DMS53 treated with DMSO at 0.1 percent for 48 hours (cell line): Measurements from ENCODE around the gene DENND6B.

Experiments used
- DNase-seq: peaks from one replicate; lab custom pipeline; 2025; ENCODE audit not compliant: unreplicated experiment; lab: John Stamatoyannopoulos, UW

DENND6B gene

GRCh38 chr22:50316114-50317065 lies 10.4 kb downstream of the DENND6B start:
- no peak for DNase-seq

- DNase-seq: no peak
Observed at GRCh38 chr22:50315289-50316113, 11.3 kb downstream of the DENND6B start.

- peak; percentile 62 for DNase-seq
Observed at GRCh38 chr22:50314455-50315288, 12.1 kb downstream of the DENND6B start.

GRCh38 chr22:50314081-50314454 lies 12.7 kb downstream of the DENND6B start:
- no peak for DNase-seq

- DNase-seq: no peak
Observed at GRCh38 chr22:50313600-50313999, 13.2 kb downstream of the DENND6B start.

GRCh38 chr22:50313021-50313420 lies 13.8 kb downstream of the DENND6B start:
- no peak for DNase-seq

GRCh38 chr22:50312371-50312770 lies 14.4 kb downstream of the DENND6B start:
- DNase-seq: no peak

GRCh38 chr22:50311606-50312351 lies 15.0 kb downstream of the DENND6B start:
- no peak for DNase-seq

GRCh38 chr22:50310949-50311444 lies 15.8 kb downstream of the DENND6B start:
- no peak for DNase-seq

- DNase-seq: peak; percentile 64
Observed at GRCh38 chr22:50310031-50310722, 16.6 kb downstream of the DENND6B start.

GRCh38 chr22:50309601-50309991 lies 17.2 kb downstream of the DENND6B start:
- DNase-seq: no peak

- no peak for DNase-seq
Observed at GRCh38 chr22:50308986-50309600, 17.7 kb downstream of the DENND6B start.

- DNase-seq: no peak
Observed at GRCh38 chr22:50308597-50308935, 18.2 kb downstream of the DENND6B start.

GRCh38 chr22:50307890-50308596 lies 18.8 kb downstream of the DENND6B start:
- no peak for DNase-seq

GRCh38 chr22:50306753-50307749 lies 19.8 kb downstream of the DENND6B start, which contains the start of gene PLXNB2:
TSS of gene PLXNB2 (minus strand) at chr22:50307646. CDS start at chr22:50290584, 17,062 bp downstream.
- DNase-seq: peak; percentile 47

GRCh38 chr22:50305923-50306566 lies 20.8 kb downstream of the DENND6B start:
- DNase-seq: peak; percentile 84
